HepG2 (cell line): ENCODE results near the gene STUB1. TPM values are rescaled to one million over a fixed set of nuclear protein-coding genes. Genes with fewer than 3 reads are reported as not detected.

Experiments
- CCDC6 ChIP-seq: sonication (generic); formaldehyde crosslinking; IDR thresholded peaks from 2 replicates; pipeline ENCODE4 v1.8.1; 2022; ENCODE audit warnings: mild to moderate bottlenecking, missing genetic modification reagents, moderate library complexity
- CSRNP2 ChIP-seq: sonication (generic); formaldehyde crosslinking; conservative IDR thresholded peaks from 2 replicates; pipeline ENCODE4 v1.8.0; 2022; ENCODE audit warnings: low read depth, missing genetic modification reagents
- DDIT3 ChIP-seq: sonication (generic); formaldehyde crosslinking; IDR thresholded peaks from 2 replicates; pipeline ENCODE4 v1.4.0; 2020; ENCODE audit warnings: mild to moderate bottlenecking, missing genetic modification reagents
- E2F1 ChIP-seq: sonication (generic); formaldehyde crosslinking; IDR thresholded peaks from 2 replicates; pipeline ENCODE4 v1.5.0; 2020; ENCODE audit warnings: missing genetic modification reagents
- EZH2 ChIP-seq: conservative IDR thresholded peaks from 2 replicates; pipeline ENCODE4 v1.6.1; 2012; ENCODE audit warnings: mild to moderate bottlenecking, low read depth, low read length, moderate library complexity
- FOXJ3 ChIP-seq: sonication (generic); formaldehyde crosslinking; IDR thresholded peaks from 2 replicates; pipeline ENCODE4 v1.4.0; 2020; ENCODE audit warnings: missing genetic modification reagents, mild to moderate bottlenecking, borderline replicate concordance
- GLI4 ChIP-seq: sonication (generic); formaldehyde crosslinking; IDR thresholded peaks from 2 replicates; pipeline ENCODE4 v1.5.1; 2020; ENCODE audit warnings: missing genetic modification reagents, mild to moderate bottlenecking, moderate library complexity, borderline replicate concordance
- HINFP ChIP-seq: sonication (generic); formaldehyde crosslinking; IDR thresholded peaks from 2 replicates; pipeline ENCODE4 v1.4.0; 2020; ENCODE audit warnings: low read depth, mild to moderate bottlenecking, missing genetic modification reagents
- HNRNPUL1 ChIP-seq: fragments of 200-400 bp; formaldehyde crosslinking; IDR thresholded peaks from 2 replicates; pipeline ENCODE4 v1.6.1; 2017; ENCODE audit warnings: low read depth, mild to moderate bottlenecking, low read length, moderate library complexity
- KDM5B ChIP-seq: sonication (generic); formaldehyde crosslinking; IDR thresholded peaks from 2 replicates; pipeline ENCODE4 v1.4.0; 2020; ENCODE audit warnings: missing genetic modification reagents, mild to moderate bottlenecking, borderline replicate concordance
- KMT2A ChIP-seq: sonication (generic); formaldehyde crosslinking; IDR thresholded peaks from 2 replicates; pipeline ENCODE4 v1.4.0; 2020; ENCODE audit warnings: missing genetic modification reagents
- MAF1 ChIP-seq: sonication (generic); formaldehyde crosslinking; IDR thresholded peaks from 2 replicates; pipeline ENCODE4 v1.5.0; 2020; ENCODE audit warnings: missing genetic modification reagents, borderline replicate concordance
- NPAS2 ChIP-seq: sonication (generic); formaldehyde crosslinking; IDR thresholded peaks from 2 replicates; pipeline ENCODE4 v1.8.0; 2022; ENCODE audit warnings: mild to moderate bottlenecking, missing genetic modification reagents, borderline replicate concordance
- PREB ChIP-seq: sonication (generic); formaldehyde crosslinking; IDR thresholded peaks from 2 replicates; pipeline ENCODE4 v1.4.0; 2020; ENCODE audit warnings: missing genetic modification reagents
- SMAD3 ChIP-seq: sonication (generic); formaldehyde crosslinking; IDR thresholded peaks from 2 replicates; pipeline ENCODE4 v1.4.0; 2020; ENCODE audit warnings: missing genetic modification reagents
- ZBTB42 ChIP-seq: sonication (generic); formaldehyde crosslinking; IDR thresholded peaks from 2 replicates; pipeline ENCODE4 v1.5.0; 2020; ENCODE audit warnings: mild to moderate bottlenecking, missing genetic modification reagents
- ZKSCAN8 ChIP-seq: IDR thresholded peaks from 2 replicates; pipeline ENCODE4 v1.6.1; 2016; ENCODE audit warnings: borderline replicate concordance, missing genetic modification reagents, missing compliant biosample characterization
- ZNF333 ChIP-seq: sonication (generic); formaldehyde crosslinking; IDR thresholded peaks from 2 replicates; pipeline ENCODE4 v1.4.0; 2020; ENCODE audit warnings: mild to moderate bottlenecking, missing genetic modification reagents, borderline replicate concordance
- ZNF558 ChIP-seq: sonication (generic); formaldehyde crosslinking; IDR thresholded peaks from 2 replicates; pipeline ENCODE4 v1.9.0; 2022; ENCODE audit warnings: mild to moderate bottlenecking, missing genetic modification reagents, borderline replicate concordance
- ZNF574 ChIP-seq: sonication (generic); formaldehyde crosslinking; IDR thresholded peaks from 2 replicates; pipeline ENCODE4 v1.4.0; 2020; ENCODE audit warnings: missing genetic modification reagents
- ZSCAN30 ChIP-seq: sonication (generic); formaldehyde crosslinking; IDR thresholded peaks from 2 replicates; pipeline ENCODE4 v1.5.0; 2020; ENCODE audit warnings: mild to moderate bottlenecking, missing genetic modification reagents
- polyA plus RNA-seq, 8 experiments: library from polyadenylated mRNA; depleted of rRNA in 3 of 8; stranded (reverse) in 7 of 8; unstranded in 1 of 8; fragments of >200 nt; fragmentation: Illumina TruSeq in 4 of 8; extraction: Trizol in 4 of 8; gene quantifications; 2 replicates each; pipeline versions ENCODE4 v1.2.1 to v1.2.3, GENCODE V29; 2011 to 2016; ENCODE audit warnings: low read depth in 4 of 8, missing spikeins in 1 of 8, mixed read lengths in 1 of 8; ENCODE audit not compliant: insufficient read depth in 1 of 8
- total RNA-seq, 5 experiments: library from RNA; depleted of rRNA; stranded (reverse); fragments of >200 nt; fragmentation: Illumina TruSeq; extraction: Trizol; gene quantifications; 2 replicates each; pipeline ENCODE4 v1.2.3, GENCODE V29; 2016; ENCODE audit warnings: low read depth in 1 of 5

The STUB1 gene
- total and polyA plus RNA-seq, 2 of the 13 experiments (the other 11 are each of a cell fraction or from before 2014, with no cell fraction given): 52.9 to 78.2 TPM

- TF ChIP-seq GLI4 (CRISPR knock-in tag) (no peak), KMT2A (CRISPR knock-in tag) (no peak), ZNF333 (CRISPR knock-in tag) (no peak), CCDC6 (CRISPR knock-in tag) (no peak), ZSCAN30 (CRISPR knock-in tag) (no peak), KDM5B (CRISPR knock-in tag) (no peak), ZNF574 (CRISPR knock-in tag) (peak; percentile 92), MAF1 (no peak), PREB (CRISPR knock-in tag) (no peak), DDIT3 (CRISPR knock-in tag) (no peak), ZKSCAN8 (CRISPR knock-in tag) (no peak), ZNF558 (CRISPR knock-in tag) (no peak), SMAD3 (CRISPR knock-in tag) (0 out of 2 replicates have a peak, but pooled peaks have one; percentile 24), HINFP (CRISPR knock-in tag) (no peak), FOXJ3 (CRISPR knock-in tag) (no peak), EZH2 (no peak), NPAS2 (no peak), E2F1 (CRISPR knock-in tag) (no peak), CSRNP2 (CRISPR knock-in tag) (no peak), ZBTB42 (CRISPR knock-in tag) (no peak), HNRNPUL1 (no peak)
These were observed 32.0 kb upstream of the STUB1 start (continued) for GRCh38 chr16:648071-648780.
